ENCODE results near the gene MTERF1. TPM values are rescaled to one million over a fixed set of nuclear protein-coding genes. Genes with fewer than 3 reads are reported as not detected.
"Not testable (repeated sequence)": the region's sequence is repeated elsewhere in the genome, so short reads cannot be mapped to it uniquely, and the experiment has no call there.

Gene MTERF1
- total and polyA plus RNA-seq, 2 experiments from 2014 or later, result 14.5 to 19.7 TPM

DNA sequence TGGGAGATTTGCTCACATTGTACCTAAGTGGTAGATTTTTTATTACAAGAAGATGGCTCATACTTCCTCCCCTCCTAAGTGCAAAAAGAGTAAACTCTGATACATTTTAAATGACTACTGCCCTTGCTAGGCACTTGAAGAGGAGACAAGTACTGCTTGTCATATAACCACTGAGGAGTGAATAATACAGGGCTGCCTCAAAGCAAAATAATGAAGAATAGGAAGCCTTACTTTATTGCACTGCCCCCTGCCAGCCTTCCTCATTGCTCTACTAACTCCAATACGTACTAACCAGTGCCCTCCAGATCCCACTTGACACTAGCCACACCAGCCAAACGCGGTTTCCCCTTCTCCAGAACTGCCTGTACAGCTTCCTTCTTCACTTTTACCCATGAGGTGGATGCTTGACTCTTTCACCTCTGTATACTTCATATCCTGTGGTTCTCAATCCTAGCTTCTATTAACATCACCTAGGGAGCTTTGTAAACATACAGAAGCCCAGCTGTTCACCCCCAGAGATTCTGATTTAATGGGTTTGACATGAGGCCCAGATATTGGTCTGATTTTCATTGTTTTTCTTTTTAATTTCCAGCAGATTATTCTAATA, 11.7 kb upstream of the MTERF1 start (continued):
- no peak for TF ChIP-seq JUNB (IDR thresholded peaks at IDR 0.05; ENCODE audit: unreplicated experiment)
- TF ChIP-seq NANOG (IDR thresholded peaks at IDR 0.05; ENCODE audit: borderline replicate concordance), result no peak
- no peak for TF ChIP-seq POLR2AphosphoS5 (IDR thresholded peaks at IDR 0.05; ENCODE audit: low read depth)
- no peak for TF ChIP-seq EZH2 (IDR thresholded peaks at IDR 0.05; ENCODE audit: low read depth, unreplicated experiment)
- no peak for TF ChIP-seq ZNF331 (CRISPR knock-in tag; IDR thresholded peaks at IDR 0.05; ENCODE audit: low read depth)
- TF ChIP-seq CREB1 (CRISPR knock-in tag; IDR thresholded peaks at IDR 0.05; ENCODE audit: low read depth), result no peak
- no peak for TF ChIP-seq ZNF114 (CRISPR knock-in tag; IDR thresholded peaks at IDR 0.05)
- TF ChIP-seq, protein P1, sequence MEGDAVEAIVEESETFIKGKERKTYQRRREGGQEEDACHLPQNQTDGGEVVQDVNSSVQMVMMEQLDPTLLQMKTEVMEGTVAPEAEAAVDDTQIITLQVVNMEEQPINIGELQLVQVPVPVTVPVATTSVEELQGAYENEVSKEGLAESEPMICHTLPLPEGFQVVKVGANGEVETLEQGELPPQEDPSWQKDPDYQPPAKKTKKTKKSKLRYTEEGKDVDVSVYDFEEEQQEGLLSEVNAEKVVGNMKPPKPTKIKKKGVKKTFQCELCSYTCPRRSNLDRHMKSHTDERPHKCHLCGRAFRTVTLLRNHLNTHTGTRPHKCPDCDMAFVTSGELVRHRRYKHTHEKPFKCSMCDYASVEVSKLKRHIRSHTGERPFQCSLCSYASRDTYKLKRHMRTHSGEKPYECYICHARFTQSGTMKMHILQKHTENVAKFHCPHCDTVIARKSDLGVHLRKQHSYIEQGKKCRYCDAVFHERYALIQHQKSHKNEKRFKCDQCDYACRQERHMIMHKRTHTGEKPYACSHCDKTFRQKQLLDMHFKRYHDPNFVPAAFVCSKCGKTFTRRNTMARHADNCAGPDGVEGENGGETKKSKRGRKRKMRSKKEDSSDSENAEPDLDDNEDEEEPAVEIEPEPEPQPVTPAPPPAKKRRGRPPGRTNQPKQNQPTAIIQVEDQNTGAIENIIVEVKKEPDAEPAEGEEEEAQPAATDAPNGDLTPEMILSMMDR (conservative IDR thresholded peaks at IDR 0.05; ENCODE audit: low read depth in 2 of 2), result no peak
- TF ChIP-seq, protein P2, sequence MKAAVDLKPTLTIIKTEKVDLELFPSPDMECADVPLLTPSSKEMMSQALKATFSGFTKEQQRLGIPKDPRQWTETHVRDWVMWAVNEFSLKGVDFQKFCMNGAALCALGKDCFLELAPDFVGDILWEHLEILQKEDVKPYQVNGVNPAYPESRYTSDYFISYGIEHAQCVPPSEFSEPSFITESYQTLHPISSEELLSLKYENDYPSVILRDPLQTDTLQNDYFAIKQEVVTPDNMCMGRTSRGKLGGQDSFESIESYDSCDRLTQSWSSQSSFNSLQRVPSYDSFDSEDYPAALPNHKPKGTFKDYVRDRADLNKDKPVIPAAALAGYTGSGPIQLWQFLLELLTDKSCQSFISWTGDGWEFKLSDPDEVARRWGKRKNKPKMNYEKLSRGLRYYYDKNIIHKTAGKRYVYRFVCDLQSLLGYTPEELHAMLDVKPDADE (IDR thresholded peaks at IDR 0.05), result no peak
- no peak for TF ChIP-seq STAT1 (IDR thresholded peaks at IDR 0.05; ENCODE audit: unreplicated experiment)

DNA sequence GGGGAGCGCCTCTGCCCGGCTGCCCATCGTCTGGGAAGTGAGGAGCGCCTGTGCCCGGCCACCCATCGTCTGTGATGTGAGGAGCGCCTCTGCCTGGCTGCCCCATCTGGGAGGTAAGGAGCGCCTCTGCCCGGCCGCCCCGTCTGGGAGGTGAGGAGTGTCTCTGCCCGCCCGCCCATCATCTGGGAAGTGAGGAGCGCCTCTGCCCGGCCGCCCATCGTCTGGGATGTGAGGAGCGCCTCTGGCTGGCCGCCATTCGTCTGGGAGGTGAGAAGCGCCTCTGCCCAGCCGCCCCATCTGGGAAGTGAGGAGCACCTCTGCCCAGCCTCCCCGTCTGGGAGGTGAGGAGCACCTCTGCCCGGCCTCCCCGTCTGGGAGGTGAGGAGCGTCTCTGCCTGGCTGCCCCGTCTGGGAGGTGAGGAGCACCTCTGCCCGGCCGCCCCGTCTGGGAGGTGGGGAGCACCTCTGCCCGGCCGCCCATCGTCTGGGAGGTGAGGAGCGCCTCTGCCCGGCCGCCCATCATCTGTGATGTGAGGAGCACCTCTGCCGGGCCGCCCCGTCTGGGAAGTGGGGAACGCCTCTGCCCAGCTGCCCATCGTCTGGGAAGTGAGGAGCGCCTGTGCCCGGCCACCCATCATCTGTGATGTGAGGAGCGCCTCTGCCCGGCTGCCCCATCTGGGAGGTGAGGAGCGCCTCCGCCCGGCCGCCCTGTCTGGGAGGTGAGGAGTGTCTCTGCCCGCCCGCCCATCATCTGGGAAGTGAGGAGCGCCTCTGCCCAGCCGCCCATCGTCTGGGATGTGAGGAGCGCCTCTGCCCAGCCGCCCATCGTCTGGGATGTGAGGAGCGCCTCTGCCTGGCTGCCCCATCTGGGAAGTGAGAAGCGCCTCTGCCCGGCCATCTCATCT, 8.0 kb upstream of the MTERF1 start:
- H4K20me1 ChIP-seq (replicated peaks; ENCODE audit: insufficient read depth); H3F3A ChIP-seq (replicated peaks; ENCODE audit: low read depth); DNase-seq (ENCODE audit: low spot score); H3K27me3 Mint-ChIP-seq (ENCODE audit: insufficient read depth, low read depth, poor library complexity); H3K4me1 Mint-ChIP-seq; H3K4me3 ChIP-seq; H3K4me3 Mint-ChIP-seq; ATAC-seq; H3K9me2 ChIP-seq (ENCODE audit: insufficient read depth); H3K27ac ChIP-seq (ENCODE audit: low read depth); H3K4me2 ChIP-seq; H3K79me2 ChIP-seq (replicated peaks; ENCODE audit: insufficient read depth); H3K36me3 ChIP-seq (ENCODE audit: insufficient read depth); H3K4me1 ChIP-seq (ENCODE audit: insufficient read depth); H3K27ac Mint-ChIP-seq; H3K27me3 ChIP-seq (ENCODE audit: insufficient read depth); H2AFZ ChIP-seq: not testable (repeated sequence)
- peaks cover 21% of the 10 kb centered on the region for H3K36me3 Mint-ChIP-seq (ENCODE audit: low read depth)
- H3K9me3 Mint-ChIP-seq, result peaks cover 47% of the 10 kb centered on the region

DNA sequence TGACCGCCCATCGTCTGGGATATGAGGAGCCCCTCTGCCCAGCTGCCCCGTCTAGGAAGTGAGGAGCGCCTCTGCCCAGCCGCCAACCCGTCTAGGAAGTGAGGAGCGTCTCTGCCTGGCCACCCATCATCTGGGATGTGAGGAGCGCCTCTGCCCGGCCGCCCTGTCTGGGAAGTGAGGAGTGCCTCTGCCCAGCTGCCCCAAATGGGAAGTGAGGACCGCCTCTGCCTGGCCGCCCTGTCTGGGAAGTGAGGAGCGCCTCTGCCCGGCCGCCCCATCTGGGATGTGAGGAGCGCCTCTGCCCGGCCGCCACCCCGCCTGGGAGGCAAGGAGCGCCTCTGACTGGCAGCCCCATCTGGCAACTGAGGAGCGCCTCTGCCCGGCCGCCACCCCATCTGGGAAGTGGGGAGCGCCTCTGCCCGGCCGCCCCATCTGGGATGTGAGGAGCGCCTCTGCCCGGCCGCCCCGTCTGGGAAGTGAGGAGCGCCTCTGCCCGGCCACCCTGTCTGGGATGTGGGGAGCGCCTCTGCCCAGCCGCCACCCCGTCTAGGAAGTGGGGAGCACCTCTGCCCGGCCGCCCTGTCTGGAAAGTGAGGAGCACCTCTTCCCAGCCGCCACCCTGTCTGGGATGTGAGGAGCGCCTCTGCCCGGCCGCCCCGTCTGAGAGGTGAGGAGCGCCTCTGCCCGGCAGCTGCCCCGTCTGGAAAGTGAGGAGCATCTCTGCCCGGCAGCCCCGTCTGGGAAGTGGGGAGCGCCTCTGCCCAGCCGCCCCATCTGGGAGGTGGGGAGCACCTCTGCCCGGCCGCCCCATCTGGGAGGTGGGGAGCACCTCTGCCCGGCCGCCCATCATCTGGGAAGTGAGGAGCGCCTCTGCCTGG, 7.1 kb upstream of the MTERF1 start:
- H3K27me3 ChIP-seq (ENCODE audit: insufficient read depth); ATAC-seq; H3K4me1 Mint-ChIP-seq; H3F3A ChIP-seq (replicated peaks; ENCODE audit: low read depth); DNase-seq (ENCODE audit: low spot score); H2AFZ ChIP-seq; H3K79me2 ChIP-seq (replicated peaks; ENCODE audit: insufficient read depth); H3K9me2 ChIP-seq (ENCODE audit: insufficient read depth); H3K27ac ChIP-seq (ENCODE audit: low read depth); H3K27me3 Mint-ChIP-seq (ENCODE audit: insufficient read depth, low read depth, poor library complexity); H4K20me1 ChIP-seq (replicated peaks; ENCODE audit: insufficient read depth); H3K36me3 ChIP-seq (ENCODE audit: insufficient read depth); H3K4me3 ChIP-seq; H3K4me3 Mint-ChIP-seq; H3K4me1 ChIP-seq (ENCODE audit: insufficient read depth); H3K27ac Mint-ChIP-seq; H3K4me2 ChIP-seq: not testable (repeated sequence)
- Mint-ChIP-seq H3K9me3 (peaks cover 47% of the 10 kb centered on the region), H3K36me3 (ENCODE audit: low read depth) (peaks cover 21% of the 10 kb centered on the region)
